ENCODE measurements around the gene OR5I1.

DNA sequence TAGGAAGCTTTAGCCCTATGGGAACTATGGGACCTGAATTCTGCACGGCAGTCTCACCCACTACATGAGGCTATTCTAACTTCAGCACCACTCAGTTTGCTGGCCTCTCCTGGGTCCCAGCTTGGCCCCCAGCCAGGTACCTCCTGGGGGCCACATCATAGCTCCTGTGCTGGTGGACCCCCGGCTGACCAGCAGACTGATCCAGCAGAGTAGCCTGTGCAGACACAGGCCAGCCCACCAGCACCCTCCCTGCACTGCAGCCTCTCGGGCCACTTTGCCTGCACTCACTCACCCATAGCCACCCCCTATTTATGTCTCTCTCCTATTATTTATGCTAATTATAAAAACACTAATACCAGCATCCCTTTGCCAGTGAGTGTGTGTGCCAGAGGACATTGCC is 34.7 kb upstream of the OR5I1 start:
- TF ChIP-seq, protein P1, sequence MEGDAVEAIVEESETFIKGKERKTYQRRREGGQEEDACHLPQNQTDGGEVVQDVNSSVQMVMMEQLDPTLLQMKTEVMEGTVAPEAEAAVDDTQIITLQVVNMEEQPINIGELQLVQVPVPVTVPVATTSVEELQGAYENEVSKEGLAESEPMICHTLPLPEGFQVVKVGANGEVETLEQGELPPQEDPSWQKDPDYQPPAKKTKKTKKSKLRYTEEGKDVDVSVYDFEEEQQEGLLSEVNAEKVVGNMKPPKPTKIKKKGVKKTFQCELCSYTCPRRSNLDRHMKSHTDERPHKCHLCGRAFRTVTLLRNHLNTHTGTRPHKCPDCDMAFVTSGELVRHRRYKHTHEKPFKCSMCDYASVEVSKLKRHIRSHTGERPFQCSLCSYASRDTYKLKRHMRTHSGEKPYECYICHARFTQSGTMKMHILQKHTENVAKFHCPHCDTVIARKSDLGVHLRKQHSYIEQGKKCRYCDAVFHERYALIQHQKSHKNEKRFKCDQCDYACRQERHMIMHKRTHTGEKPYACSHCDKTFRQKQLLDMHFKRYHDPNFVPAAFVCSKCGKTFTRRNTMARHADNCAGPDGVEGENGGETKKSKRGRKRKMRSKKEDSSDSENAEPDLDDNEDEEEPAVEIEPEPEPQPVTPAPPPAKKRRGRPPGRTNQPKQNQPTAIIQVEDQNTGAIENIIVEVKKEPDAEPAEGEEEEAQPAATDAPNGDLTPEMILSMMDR (conservative IDR thresholded peaks at IDR 0.05 in 1 of 2, IDR thresholded peaks at IDR 0.05 in 1 of 2; ENCODE audit: extremely low read depth in 1 of 2, insufficient read depth in 1 of 2, low read depth in 1 of 2, low read length in 2 of 2) = no peak
- no peak for TF ChIP-seq EZH2 (IDR thresholded peaks at IDR 0.05; ENCODE audit: borderline replicate concordance, low read length)
